Peyer's patch (tissue), 4 donors: ENCODE measurements around the gene PALS1.

Experiments used
- CTCF ChIP-seq, 6 experiments: fragments of 450-650 bp in 4 of 6; fragments of 200-600 bp in 2 of 6; sonication (generic) in 1 of 6; IDR thresholded peaks; one replicate each; pipeline ENCODE4 v1.5.1; 2017 to 2019; ENCODE audit warnings: antibody characterized with exemption in 6 of 6, mild to moderate bottlenecking in 3 of 6, moderate library complexity in 1 of 6
- POLR2A ChIP-seq, 2 donors: fragments of 450-650 bp; IDR thresholded peaks; one replicate each; pipeline ENCODE4 v1.5.1; 2017; ENCODE audit warnings: antibody characterized with exemption in 2 of 2, mild to moderate bottlenecking in 2 of 2, moderate library complexity in 2 of 2

- TF ChIP-seq CTCF (IDR thresholded peaks at IDR 0.05) (no peak), POLR2A (IDR thresholded peaks at IDR 0.05) (no peak)
Observed at GRCh38 chr14:67257906-67258305, 16.7 kb downstream of the PALS1 start.
